Stomach (tissue), 9 donors: Measurements from ENCODE around the gene CREBL2. TPM values are rescaled to one million over a fixed set of nuclear protein-coding genes. Genes with fewer than 3 reads are reported as not detected.
A peak's percentile ranks its signal among the peaks of the same experiment; 100 is the strongest.

Source experiments
- DNase-seq, 2 donors: peaks; one replicate each; pipeline versions ENCODE4 v3.0.0 to v3.0.0-alpha.2; 2013 to 2019
- H3K27ac ChIP-seq, 5 donors: fragments of 200-600 bp in 4 of 5; sonication (generic) in 4 of 5; one replicate each; pipeline ENCODE4 v1.5.1; 2013 to 2019; ENCODE audit warnings: mild to moderate bottlenecking in 1 of 5, moderate library complexity in 1 of 5
- H3K27me3 ChIP-seq, 3 donors: fragments of 200-600 bp; sonication (generic); one replicate each; pipeline ENCODE4 v1.5.1; 2017 to 2019; ENCODE audit warnings: mixed run types in 1 of 3
- H3K36me3 ChIP-seq, 4 donors: fragments of 200-600 bp; sonication (generic); 1 replicate in 3 of 4; 2 replicates in 1 of 4; pipeline ENCODE4 v1.5.1; 2016 to 2019
- H3K4me1 ChIP-seq, 4 donors: fragments of 200-600 bp; sonication (generic); one replicate each; pipeline ENCODE4 v1.5.1; 2016 to 2019
- H3K4me3 ChIP-seq, 4 donors: fragments of 200-600 bp; sonication (generic) in 3 of 4; one replicate each; pipeline ENCODE4 v1.5.1; 2016 to 2019; ENCODE audit warnings: mild to moderate bottlenecking in 1 of 4
- H3K9me3 ChIP-seq, 4 donors: fragments of 200-600 bp; sonication (generic); one replicate each; pipeline ENCODE4 v1.5.1; 2016 to 2019
- EP300 ChIP-seq: sonication (generic); formaldehyde crosslinking; IDR thresholded peaks from one replicate; pipeline ENCODE4 v1.6.1; 2017; ENCODE audit warnings: antibody characterized with exemption
- POLR2A ChIP-seq, 4 donors: fragments of 450-650 bp; IDR thresholded peaks; one replicate each; pipeline ENCODE4 v1.6.1; 2016; ENCODE audit warnings: antibody characterized with exemption in 4 of 4, control low read depth in 2 of 4, mild to moderate bottlenecking in 1 of 4, moderate library complexity in 1 of 4
- POLR2AphosphoS5 ChIP-seq, 3 donors: sonication (generic); formaldehyde crosslinking; IDR thresholded peaks; one replicate each; pipeline ENCODE4 v1.6.1; 2016; ENCODE audit warnings: antibody characterized with exemption in 3 of 3
- WGBS, 5 donors: extraction: QIAGEN DNeasy Blood & Tissue Kit in 3 of 5; methylation state at CpG; one replicate each; pipeline versions ENCODE4 v1.1.5 to v1.1.7; 2013 to 2018; 5-methylcytosine and 5-hydroxymethylcytosine counted together
- intact Hi-C: fragments of 100-400 bp; cut with DNase I; formaldehyde crosslinking; loops from one replicate; pipeline ENCODE4 v1.15.1; 2023; ENCODE audit warnings: low total_unique reads
- polyA plus RNA-seq, 3 donors: library from polyadenylated mRNA; stranded (reverse); fragments of 200-250 nt; gene quantifications; one replicate each; pipeline ENCODE4 v1.2.3, GENCODE V29; 2013
- total RNA-seq, 5 donors: library from RNA; depleted of rRNA; stranded (reverse); fragments of >200 nt; gene quantifications; one replicate each; pipeline versions ENCODE4 v1.1.0 to v1.2.3, GENCODE V29; 2014 to 2016
- TF ChIP-seq, protein P1 (sequence below), 7 experiments: fragments of 450-650 bp in 4 of 7; fragments of 200-600 bp in 3 of 7; sonication (generic) in 3 of 7; IDR thresholded peaks; one replicate each; pipeline ENCODE4 v1.5.1; 2016 to 2019; ENCODE audit warnings: antibody characterized with exemption in 7 of 7, control low read depth in 2 of 7, mild to moderate bottlenecking in 1 of 7
- donor health status: healthy with polysubstance abuse.
- donor health status: Bipolar disorder and iron deficiency.
- donor health status: healthy.

Gene CREBL2
- total and polyA plus RNA-seq, 8 donors = 8.2 to 42.0 (median 31.8) TPM

DNA sequence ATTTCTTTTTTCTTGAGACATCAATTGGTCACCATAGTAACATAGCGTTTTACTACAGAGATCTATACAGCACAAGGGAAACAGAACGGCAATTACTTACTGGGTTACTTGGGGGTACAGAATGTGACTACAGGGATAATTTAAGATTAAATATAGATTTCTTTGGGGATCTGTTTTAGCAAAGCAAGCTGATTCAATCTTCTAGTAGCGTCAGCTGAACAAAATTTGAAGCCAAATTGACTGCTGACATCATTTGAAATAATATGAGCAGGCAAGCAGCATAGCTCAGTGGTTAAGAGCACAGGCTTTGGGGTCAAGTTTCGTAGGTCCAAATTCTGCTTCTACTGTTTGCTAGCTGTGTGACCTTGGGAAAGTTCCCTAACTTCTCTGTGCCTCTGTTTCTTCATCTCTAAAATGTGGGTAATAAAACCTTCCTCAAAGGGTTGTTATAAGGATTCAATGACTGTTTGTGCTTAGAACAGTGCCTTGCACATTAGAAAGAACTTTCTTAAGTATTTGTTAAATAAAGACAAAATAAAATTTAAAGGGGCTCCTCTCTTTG lies 71.5 kb downstream of the CREBL2 start:
- H3K36me3 ChIP-seq = no peaks in the 10 kb centered on the region
- 80 to 86% (median 84%) methylated on average over 4 of the region's 4 CpGs for WGBS, 5 donors
- intact Hi-C loops = no loop called here

DNA sequence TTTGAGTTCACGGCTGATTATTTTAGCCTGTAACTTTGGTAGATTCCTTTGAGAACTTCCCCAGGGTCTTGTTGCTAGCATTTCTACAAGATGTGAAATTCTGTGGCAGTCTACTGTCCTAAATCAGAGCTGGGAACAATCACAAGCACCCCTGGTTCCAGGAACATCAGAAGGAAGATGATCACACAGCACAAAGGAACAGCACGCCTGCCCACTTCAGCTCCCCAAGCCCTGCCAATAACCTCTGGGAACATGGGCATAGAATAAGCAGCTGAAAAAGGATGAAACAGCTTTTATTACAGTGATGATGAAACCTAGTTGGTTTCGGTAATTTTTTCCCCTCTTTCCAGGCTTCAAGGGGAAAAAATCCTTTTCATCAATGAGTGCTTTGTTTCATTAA lies 72.0 kb downstream of the CREBL2 start:
- H3K4me1 ChIP-seq = peaks cover 0 to 6% (median 3%) of the 10 kb centered on the region in 4 donors
- no peak for TF ChIP-seq POLR2A (IDR thresholded peaks at IDR 0.05)
- no peak for TF ChIP-seq EP300
- TF ChIP-seq POLR2AphosphoS5 (IDR thresholded peaks at IDR 0.05) = no peak
- TF ChIP-seq, protein P1, sequence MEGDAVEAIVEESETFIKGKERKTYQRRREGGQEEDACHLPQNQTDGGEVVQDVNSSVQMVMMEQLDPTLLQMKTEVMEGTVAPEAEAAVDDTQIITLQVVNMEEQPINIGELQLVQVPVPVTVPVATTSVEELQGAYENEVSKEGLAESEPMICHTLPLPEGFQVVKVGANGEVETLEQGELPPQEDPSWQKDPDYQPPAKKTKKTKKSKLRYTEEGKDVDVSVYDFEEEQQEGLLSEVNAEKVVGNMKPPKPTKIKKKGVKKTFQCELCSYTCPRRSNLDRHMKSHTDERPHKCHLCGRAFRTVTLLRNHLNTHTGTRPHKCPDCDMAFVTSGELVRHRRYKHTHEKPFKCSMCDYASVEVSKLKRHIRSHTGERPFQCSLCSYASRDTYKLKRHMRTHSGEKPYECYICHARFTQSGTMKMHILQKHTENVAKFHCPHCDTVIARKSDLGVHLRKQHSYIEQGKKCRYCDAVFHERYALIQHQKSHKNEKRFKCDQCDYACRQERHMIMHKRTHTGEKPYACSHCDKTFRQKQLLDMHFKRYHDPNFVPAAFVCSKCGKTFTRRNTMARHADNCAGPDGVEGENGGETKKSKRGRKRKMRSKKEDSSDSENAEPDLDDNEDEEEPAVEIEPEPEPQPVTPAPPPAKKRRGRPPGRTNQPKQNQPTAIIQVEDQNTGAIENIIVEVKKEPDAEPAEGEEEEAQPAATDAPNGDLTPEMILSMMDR (IDR thresholded peaks at IDR 0.05) = no peak
- 66 to 80% (median 73%) methylated on average over 3 of the region's 3 CpGs for WGBS, 5 donors
- peaks cover 0 to 6% (median 0%) of the 10 kb centered on the region in 3 donors for H3K27me3 ChIP-seq
- no peak for DNase-seq
- H3K9me3 ChIP-seq = no peaks in the 10 kb centered on the region
- no peak overlapping the region for H3K4me3 ChIP-seq
- no peaks in the 10 kb centered on the region for H3K36me3 ChIP-seq
- no peak overlapping the region for H3K27ac ChIP-seq
- intact Hi-C loops = no loop called here

More for the DNA sequence above, 71.5 kb downstream of the CREBL2 start:
- Histone ChIP-seq H3K4me1 (peaks cover 0 to 6% (median 3%) of the 10 kb centered on the region in 4 donors), H3K27me3 (peaks cover 0 to 6% (median 0%) of the 10 kb centered on the region in 3 donors), H3K27ac (no peak overlapping the region), H3K9me3 (no peaks in the 10 kb centered on the region), H3K4me3 (no peak overlapping the region)
- no peak for TF ChIP-seq EP300
- no peak for TF ChIP-seq POLR2AphosphoS5 (IDR thresholded peaks at IDR 0.05)
- TF ChIP-seq, protein P1 (IDR thresholded peaks at IDR 0.05) = no peak
- TF ChIP-seq POLR2A (IDR thresholded peaks at IDR 0.05) = no peak
- DNase-seq = no peak

DNA sequence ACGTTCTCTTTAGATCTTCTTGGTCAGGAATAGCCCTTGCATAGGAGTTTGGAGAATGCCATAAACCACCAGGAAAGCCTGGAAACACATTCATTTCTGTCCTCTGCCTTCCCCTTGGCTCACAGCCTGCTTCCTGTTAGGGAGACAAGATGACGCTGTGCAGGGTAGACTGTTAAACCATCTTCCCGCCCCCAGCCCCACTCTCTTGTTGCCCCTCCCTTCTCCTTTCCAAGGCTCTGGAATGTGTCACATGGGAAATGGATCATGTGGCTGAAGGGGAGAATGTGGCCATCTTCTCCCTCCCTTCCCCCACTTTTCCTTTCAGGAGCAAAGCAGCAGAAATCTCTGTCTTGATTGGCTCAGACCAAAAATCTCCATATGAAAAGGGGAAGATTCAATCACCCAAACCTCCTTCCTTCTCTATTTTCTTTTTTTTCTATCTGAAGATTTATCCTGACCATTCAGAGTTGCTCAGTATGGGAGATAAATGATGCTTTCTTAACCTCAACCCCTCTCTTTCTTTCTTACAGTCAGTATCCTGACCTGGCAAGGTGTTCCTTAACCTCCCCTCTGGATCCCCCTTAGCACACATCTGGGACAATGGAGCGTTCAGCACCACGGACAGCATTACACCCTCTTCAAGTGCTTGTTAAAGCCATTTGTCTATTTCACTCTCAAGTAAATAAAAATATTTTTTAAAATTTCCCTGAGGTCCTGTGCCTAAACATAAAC lies 72.9 kb downstream of the CREBL2 start:
- TF ChIP-seq EP300 = no peak
- TF ChIP-seq POLR2A (IDR thresholded peaks at IDR 0.05) = no peak
- no peak for TF ChIP-seq POLR2AphosphoS5 (IDR thresholded peaks at IDR 0.05)
- TF ChIP-seq, protein P1 (IDR thresholded peaks at IDR 0.05) = no peak
- DNase-seq = peak in 1 of 2 donors; percentile 82
- WGBS, 5 donors = 10 to 16% (median 11%) methylated on average over 5 of the region's 5 CpGs

DNA sequence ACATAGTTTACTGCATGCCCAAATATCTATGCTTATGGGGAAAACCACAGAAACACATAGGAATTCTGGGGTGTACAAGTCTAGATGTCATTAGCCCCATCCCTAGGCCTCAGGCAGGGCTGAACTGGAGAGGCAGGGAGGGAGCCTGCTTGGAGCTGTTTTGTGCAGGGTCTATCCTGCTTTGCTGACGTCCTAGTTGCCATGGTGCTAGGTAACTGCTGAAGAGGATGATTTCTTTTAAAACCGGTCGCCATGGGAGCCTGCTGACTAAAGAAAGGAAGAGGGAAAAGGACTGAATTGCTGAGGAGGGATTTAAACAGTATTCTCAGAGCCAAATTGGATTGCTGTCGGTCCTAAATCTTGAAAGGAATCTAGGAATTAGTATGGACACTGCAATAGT lies 73.6 kb downstream of the CREBL2 start:
- 47 to 61% (median 59%) methylated on average over 4 of the region's 4 CpGs for WGBS, 5 donors
- no peak overlapping the region for H3K27ac ChIP-seq
- H3K4me3 ChIP-seq = no peak overlapping the region
- peaks cover 0 to 6% (median 0%) of the 10 kb centered on the region in 3 donors for H3K27me3 ChIP-seq
- TF ChIP-seq POLR2AphosphoS5 (IDR thresholded peaks at IDR 0.05) = no peak
- TF ChIP-seq POLR2A (IDR thresholded peaks at IDR 0.05) = no peak
- TF ChIP-seq EP300 = no peak
- TF ChIP-seq, protein P1 (IDR thresholded peaks at IDR 0.05) = no peak
- H3K36me3 ChIP-seq = no peaks in the 10 kb centered on the region
- peak in 1 of 2 donors; percentile 64 for DNase-seq
- intact Hi-C loops = no loop called here
- no peaks in the 10 kb centered on the region for H3K9me3 ChIP-seq
- H3K4me1 ChIP-seq = peaks cover 0 to 6% (median 3%) of the 10 kb centered on the region in 4 donors

More for the DNA sequence above, 72.9 kb downstream of the CREBL2 start:
- no peak overlapping the region for H3K27ac ChIP-seq
- H3K36me3 ChIP-seq = no peaks in the 10 kb centered on the region
- peaks cover 0 to 6% (median 0%) of the 10 kb centered on the region in 3 donors for H3K27me3 ChIP-seq
- peaks cover 0 to 6% (median 3%) of the 10 kb centered on the region in 4 donors for H3K4me1 ChIP-seq
- H3K9me3 ChIP-seq = no peaks in the 10 kb centered on the region
- no peak overlapping the region for H3K4me3 ChIP-seq
- intact Hi-C loops = no loop called here
